ENCODE measurements around the gene LUC7L3.
A peak's percentile ranks its signal among the peaks of the same experiment; 100 is the strongest.

The LUC7L3 gene

DNA sequence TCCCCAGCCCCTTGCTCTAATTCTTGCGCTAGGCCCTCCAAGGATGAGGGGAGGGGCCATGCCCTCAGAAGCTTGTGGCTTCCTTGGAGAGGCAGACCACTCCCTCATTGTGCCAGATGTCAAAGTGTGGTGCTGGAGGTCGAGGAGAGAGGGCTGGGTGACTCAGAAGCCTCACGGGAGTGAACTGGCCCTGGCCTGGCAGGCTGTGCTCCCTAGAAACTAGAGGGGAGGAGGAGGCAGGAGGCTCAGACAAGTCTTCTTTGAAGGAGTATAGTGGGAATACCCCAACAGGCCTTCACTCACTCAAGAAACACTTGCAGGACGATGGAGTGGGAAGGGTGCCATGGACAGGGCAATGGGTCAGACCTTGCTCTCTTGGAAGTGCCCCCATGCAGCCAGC is 30.2 kb upstream of the LUC7L3 start:
- Mint-ChIP-seq H3K27ac (ENCODE audit: low read depth) (no peak overlapping the region), H3K4me1 (no peaks in the 10 kb centered on the region), H3K36me3 (ENCODE audit: insufficient read depth) (peaks cover 9% of the 10 kb centered on the region), H3K9me3 (no peaks in the 10 kb centered on the region), H3K27me3 (peaks cover 13% of the 10 kb centered on the region), H3K4me3 (no peak overlapping the region)
- ATAC-seq (replicated peaks; ENCODE audit: extremely low read depth, poor library complexity, severe bottlenecking), result no peak
- DNase-seq (ENCODE audit: low spot score in 2 of 2), result no peak

DNA sequence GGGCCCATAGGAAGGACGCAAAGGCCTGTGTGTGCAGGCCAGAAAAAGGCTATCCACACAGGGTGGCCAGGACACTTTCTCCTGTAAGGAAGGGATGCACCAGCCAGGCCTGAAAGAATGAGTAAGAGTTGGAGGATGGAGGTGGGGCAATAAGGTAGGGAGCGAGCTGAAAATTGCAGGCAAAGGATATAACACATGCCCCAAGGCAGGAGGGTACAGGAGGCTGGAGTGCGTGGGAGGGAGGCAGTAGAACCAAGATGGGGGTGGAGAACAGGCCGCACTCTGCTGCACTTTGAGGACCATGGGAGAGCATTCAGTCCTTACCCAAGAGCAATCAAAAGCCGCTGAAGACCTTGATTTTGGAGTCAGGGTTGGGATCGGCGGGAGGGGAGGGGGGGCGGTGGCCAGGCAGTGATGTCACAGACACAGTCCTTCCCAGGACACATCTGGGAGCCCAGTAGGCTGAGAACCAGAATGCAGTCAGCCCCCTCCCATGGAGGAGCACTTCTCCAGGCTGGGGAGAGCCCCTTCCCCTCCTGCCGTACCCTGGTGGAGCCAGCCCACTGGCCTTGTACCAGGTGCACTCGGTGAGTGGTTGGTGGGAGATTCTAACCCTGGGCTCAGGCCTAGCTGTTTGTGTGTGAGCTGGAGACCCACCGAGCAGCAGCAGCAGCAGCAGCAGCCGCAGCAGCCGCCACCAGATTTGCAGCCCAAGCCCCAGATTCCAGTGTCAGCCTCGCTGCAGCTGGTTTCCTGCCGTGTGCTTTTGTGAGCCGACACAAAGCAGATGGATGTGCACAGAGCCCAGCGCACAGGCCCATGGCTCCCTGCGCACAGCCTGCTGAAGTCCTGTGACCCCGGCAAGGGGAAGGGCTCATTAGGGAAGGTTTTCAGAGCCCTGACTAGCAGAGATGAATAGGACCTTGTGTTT is 29.2 kb upstream of the LUC7L3 start:
- H3K27ac Mint-ChIP-seq (ENCODE audit: low read depth), result no peak overlapping the region
- no peak for ATAC-seq (replicated peaks; ENCODE audit: extremely low read depth, poor library complexity, severe bottlenecking)
- H3K27me3 Mint-ChIP-seq, result peaks cover 13% of the 10 kb centered on the region
- no peak overlapping the region for H3K4me3 Mint-ChIP-seq
- no peak for DNase-seq (ENCODE audit: low spot score in 2 of 2)
- H3K4me1 Mint-ChIP-seq, result peaks cover 2% of the 10 kb centered on the region
- H3K36me3 Mint-ChIP-seq (ENCODE audit: insufficient read depth), result peaks cover 12% of the 10 kb centered on the region
- no peaks in the 10 kb centered on the region for H3K9me3 Mint-ChIP-seq

DNA sequence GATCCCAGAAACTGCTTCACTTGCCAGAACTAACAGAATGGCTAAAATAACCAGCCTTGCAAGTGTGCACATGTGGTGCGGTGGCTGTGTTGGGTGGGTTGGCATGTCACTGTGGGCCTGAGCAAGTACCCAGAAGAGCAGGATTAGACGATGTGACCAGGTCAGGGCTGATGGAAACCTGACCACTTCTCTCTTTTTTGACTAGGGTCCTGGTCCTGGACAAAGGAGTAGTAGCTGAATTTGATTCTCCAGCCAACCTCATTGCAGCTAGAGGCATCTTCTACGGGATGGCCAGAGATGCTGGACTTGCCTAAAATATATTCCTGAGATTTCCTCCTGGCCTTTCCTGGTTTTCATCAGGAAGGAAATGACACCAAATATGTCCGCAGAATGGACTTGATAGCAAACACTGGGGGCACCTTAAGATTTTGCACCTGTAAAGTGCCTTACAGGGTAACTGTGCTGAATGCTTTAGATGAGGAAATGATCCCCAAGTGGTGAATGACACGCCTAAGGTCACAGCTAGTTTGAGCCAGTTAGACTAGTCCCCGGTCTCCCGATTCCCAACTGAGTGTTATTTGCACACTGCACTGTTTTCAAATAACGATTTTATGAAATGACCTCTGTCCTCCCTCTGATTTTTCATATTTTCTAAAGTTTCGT is 28.4 kb upstream of the LUC7L3 start:
- Mint-ChIP-seq H3K4me1 (peaks cover 6% of the 10 kb centered on the region), H3K36me3 (ENCODE audit: insufficient read depth) (peaks cover 18% of the 10 kb centered on the region), H3K27me3 (peaks cover 10% of the 10 kb centered on the region), H3K4me3 (no peak overlapping the region), H3K27ac (ENCODE audit: low read depth) (no peak overlapping the region), H3K9me3 (no peaks in the 10 kb centered on the region)
- no peak for ATAC-seq (replicated peaks; ENCODE audit: extremely low read depth, poor library complexity, severe bottlenecking)
- no peak for DNase-seq (ENCODE audit: low spot score in 2 of 2)

DNA sequence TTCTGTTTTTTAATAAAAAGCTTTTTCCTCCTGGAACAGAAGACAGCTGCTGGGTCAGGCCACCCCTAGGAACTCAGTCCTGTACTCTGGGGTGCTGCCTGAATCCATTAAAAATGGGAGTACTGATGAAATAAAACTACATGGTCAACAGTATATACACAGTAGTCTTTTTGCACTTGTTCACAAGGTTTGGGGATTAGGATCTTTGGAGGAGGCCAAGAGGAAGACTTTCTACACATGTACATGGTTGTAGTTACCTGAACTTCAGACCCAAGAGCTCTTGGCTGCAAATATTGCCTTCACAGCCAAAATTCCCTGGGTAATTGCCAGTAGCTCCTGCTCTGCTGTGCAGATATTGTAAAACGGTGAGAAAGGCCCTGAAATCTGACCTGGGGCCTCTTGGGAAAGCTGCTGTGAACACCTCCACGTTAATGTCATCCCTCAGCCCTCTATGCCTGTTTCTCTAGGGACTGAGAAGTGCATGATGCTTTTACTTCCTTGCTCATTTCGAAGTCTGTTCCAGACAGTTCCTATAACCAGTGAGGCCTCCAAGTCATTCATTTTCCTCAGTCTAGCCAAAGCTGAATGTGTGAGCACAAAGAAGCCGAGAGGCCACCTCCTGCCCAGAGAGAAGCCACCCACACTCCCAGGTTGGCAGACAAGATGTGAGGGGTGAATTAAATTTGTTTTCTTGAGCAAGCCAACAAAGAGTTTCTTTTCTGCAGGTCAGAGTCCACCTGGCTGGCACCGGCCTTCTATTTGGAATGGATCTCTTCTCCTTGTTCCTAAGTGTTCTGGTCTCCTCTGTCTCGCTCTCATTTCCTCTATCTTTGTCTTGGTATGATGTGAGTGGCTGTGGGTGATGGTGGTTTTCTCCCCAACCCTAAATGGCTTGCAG is 27.6 kb upstream of the LUC7L3 start:
- peaks cover 25% of the 10 kb centered on the region for H3K36me3 Mint-ChIP-seq (ENCODE audit: insufficient read depth)
- H3K9me3 Mint-ChIP-seq, result no peaks in the 10 kb centered on the region
- no peak for ATAC-seq (replicated peaks; ENCODE audit: extremely low read depth, poor library complexity, severe bottlenecking)
- DNase-seq (ENCODE audit: low spot score in 2 of 2), result no peak
- H3K27ac Mint-ChIP-seq (ENCODE audit: low read depth), result no peak overlapping the region
- peaks cover 2% of the 10 kb centered on the region for H3K27me3 Mint-ChIP-seq
- no peak overlapping the region for H3K4me3 Mint-ChIP-seq
- H3K4me1 Mint-ChIP-seq, result peaks cover 6% of the 10 kb centered on the region

DNA sequence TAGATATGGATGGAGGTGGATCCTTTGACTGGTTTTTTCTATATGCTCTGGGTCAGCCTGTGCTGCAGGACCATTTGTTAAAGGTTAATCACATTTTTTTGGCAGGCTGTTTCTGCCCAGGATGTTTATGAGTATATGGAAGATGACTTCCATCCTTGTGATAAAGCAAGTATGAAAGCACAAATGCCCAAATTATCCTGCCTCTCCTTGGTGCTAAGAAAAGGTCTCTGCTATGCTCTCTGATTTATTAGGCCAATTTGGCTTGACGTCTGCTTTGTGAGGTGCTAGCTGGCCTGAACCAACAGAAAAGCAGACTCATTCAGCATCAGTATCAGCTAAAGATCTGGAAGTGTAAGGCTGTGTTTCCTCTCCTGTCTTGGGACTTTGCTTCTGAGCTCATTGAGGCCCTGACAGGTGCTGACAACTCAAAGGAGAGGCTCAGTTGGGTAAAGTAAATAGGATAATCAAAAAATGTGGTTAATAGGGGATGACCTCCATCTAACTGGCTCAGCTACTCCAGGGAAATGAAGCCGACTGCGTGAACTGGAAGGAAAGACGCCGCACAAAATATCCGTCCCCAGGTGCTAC is 26.9 kb upstream of the LUC7L3 start:
- H3K4me1 Mint-ChIP-seq, result peaks cover 6% of the 10 kb centered on the region
- no peaks in the 10 kb centered on the region for H3K9me3 Mint-ChIP-seq
- H3K27me3 Mint-ChIP-seq, result no peaks in the 10 kb centered on the region
- no peak for ATAC-seq (replicated peaks; ENCODE audit: extremely low read depth, poor library complexity, severe bottlenecking)
- DNase-seq (ENCODE audit: low spot score in 2 of 2), result no peak
- peaks cover 33% of the 10 kb centered on the region for H3K36me3 Mint-ChIP-seq (ENCODE audit: insufficient read depth)
- H3K4me3 Mint-ChIP-seq, result no peak overlapping the region
- H3K27ac Mint-ChIP-seq (ENCODE audit: low read depth), result no peak overlapping the region

DNA sequence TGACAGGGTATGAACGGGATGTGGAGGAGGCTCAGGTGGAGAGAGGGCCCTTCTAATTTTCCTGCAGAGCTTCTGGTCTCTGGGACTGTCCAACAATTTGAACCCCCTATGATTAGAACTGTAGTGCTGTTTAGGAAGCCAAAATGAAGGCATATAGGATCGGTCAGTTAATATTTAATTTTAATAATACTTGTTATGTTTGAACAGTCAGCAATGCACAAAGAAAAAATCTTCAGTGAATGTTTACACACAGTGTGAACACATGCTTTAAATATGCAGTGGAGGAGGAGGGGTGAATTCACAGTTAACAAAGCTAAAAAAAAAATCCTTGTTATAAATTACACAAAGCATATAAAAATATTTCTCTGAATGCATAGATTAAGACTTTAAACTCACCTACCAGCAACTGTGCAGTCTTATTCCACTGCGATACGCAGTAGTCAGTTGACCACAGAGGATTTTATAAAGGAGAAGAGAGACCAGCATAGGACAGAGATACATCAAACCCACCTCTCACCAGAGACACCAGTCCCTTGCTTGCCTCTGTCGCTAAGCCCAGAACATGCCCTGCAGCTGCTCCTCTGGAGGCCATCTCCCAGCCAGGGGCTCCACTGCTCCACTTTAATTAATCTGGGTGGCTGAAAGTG is 26.2 kb upstream of the LUC7L3 start:
- H3K4me1 Mint-ChIP-seq, result peaks cover 8% of the 10 kb centered on the region

DNA sequence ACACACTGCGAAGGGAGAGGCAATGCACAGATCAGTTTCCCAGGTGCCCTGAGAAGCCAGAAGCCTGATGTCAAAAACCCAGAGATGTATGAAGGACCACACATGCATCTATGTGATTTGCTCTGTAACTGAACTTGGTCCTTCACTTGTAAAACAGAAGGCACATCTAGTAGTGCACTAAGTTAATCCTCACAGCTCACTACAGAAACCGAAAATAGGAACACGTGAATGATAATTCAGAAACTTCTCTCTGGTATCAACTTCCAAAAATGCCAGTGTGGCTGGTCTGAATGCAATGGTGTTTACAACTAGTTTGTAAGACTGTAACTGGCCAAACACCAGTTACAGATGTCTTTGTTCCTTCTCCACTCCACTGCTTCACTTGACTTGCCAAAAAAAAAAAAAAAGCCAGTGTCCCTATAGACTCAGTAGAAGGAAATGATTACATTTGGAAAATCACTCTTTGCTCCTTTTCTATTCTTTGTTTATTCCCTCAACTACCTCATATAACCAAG is 23.0 kb upstream of the LUC7L3 start:
- Mint-ChIP-seq H3K36me3 (ENCODE audit: insufficient read depth) (peaks cover 62% of the 10 kb centered on the region), H3K4me1 (peaks cover 18% of the 10 kb centered on the region), H3K27ac (ENCODE audit: low read depth) (no peak overlapping the region), H3K9me3 (no peaks in the 10 kb centered on the region), H3K27me3 (no peaks in the 10 kb centered on the region), H3K4me3 (no peak overlapping the region)
- ATAC-seq (replicated peaks; ENCODE audit: extremely low read depth, poor library complexity, severe bottlenecking) (no peak), DNase-seq (ENCODE audit: low spot score in 2 of 2) (no peak)

More for the DNA sequence above, 26.2 kb upstream of the LUC7L3 start:
- no peak overlapping the region for H3K4me3 Mint-ChIP-seq
- no peaks in the 10 kb centered on the region for H3K9me3 Mint-ChIP-seq
- no peaks in the 10 kb centered on the region for H3K27me3 Mint-ChIP-seq
- H3K27ac Mint-ChIP-seq (ENCODE audit: low read depth), result no peak overlapping the region
- ATAC-seq (replicated peaks; ENCODE audit: extremely low read depth, poor library complexity, severe bottlenecking) (no peak), DNase-seq (ENCODE audit: low spot score in 2 of 2) (no peak)
- peaks cover 38% of the 10 kb centered on the region for H3K36me3 Mint-ChIP-seq (ENCODE audit: insufficient read depth)

DNA sequence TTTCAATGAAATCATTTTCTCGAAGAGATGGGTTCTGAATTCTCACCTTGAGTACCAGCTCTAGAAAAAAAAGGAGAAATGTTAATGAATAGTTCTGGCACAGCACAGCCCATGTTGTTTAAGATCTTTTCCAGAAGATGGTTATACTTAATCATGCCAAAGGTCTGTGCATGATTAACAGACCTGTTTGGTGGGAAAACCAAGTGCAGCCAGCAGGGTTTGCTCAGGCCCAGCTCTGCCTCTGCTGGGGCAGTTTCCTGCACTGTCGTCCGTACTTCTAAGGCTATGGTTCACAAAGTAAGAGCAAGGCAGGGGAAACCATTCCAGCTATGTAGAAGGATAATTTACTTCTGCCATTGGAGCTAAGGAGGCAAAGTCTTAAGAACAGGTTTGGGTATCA is 22.3 kb upstream of the LUC7L3 start:
- H3K27ac Mint-ChIP-seq (ENCODE audit: low read depth), result no peak overlapping the region
- H3K4me3 Mint-ChIP-seq, result no peak overlapping the region
- peaks cover 23% of the 10 kb centered on the region for H3K4me1 Mint-ChIP-seq
- no peaks in the 10 kb centered on the region for H3K9me3 Mint-ChIP-seq
- H3K36me3 Mint-ChIP-seq (ENCODE audit: insufficient read depth), result peaks cover 59% of the 10 kb centered on the region
- ATAC-seq (replicated peaks; ENCODE audit: extremely low read depth, poor library complexity, severe bottlenecking), result no peak
- DNase-seq (ENCODE audit: low spot score in 2 of 2), result no peak
- H3K27me3 Mint-ChIP-seq, result no peaks in the 10 kb centered on the region

DNA sequence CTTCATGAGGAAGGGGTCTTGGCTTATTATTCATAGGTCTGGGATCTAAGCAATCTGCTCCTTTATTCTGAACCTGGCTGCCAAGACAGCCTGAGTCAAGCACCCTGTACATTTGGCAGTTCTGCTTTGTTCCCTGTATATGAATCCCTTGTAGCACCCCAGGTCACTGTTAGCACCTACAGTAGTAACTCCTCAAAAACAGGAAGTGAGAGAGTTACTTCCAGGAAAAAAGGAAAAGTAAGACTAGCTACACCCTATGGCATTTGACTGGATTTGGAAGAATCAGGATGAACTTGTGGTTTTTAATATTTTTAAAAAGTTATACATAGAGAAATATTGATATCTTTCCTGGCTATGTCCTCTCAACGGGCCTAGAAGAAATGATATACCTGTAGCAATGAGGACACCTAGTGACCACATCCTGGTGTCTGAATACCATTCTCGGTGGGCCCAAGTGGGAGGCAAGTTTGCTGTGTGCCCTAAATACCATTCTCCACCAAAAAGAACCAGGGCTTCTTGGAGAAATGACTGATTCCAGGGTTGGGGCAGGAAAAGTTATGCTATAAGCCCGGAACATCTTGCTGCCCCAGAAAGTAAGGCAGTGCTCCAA is 21.6 kb upstream of the LUC7L3 start:
- no peaks in the 10 kb centered on the region for H3K9me3 Mint-ChIP-seq
- H3K27me3 Mint-ChIP-seq, result no peaks in the 10 kb centered on the region
- DNase-seq (ENCODE audit: low spot score in 2 of 2) (no peak), ATAC-seq (replicated peaks; ENCODE audit: extremely low read depth, poor library complexity, severe bottlenecking) (no peak)
- peaks cover 57% of the 10 kb centered on the region for H3K36me3 Mint-ChIP-seq (ENCODE audit: insufficient read depth)
- H3K27ac Mint-ChIP-seq (ENCODE audit: low read depth), result peak overlapping the region; percentile 22
- peaks cover 27% of the 10 kb centered on the region for H3K4me1 Mint-ChIP-seq
- H3K4me3 Mint-ChIP-seq, result no peak overlapping the region

DNA sequence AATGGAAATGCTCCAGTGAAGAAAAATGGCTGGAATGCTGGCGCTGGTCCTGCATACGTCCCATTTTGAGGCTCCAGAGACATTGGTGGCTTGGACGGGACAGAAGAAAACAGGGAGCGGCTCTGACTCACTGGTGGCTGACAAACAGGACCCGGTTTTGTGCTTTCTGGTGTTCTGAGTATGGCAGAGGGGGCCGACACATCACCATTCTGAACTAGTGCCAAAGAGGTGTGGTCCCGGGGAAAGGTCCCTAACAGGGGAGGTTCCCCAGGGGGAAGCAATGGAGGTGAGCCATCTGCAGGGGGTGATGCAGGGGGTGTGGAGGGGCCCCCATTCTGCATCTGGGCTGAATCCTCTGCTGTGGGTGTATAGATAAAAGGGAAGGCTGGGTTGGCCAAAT is 20.0 kb upstream of the LUC7L3 start:
- ATAC-seq (replicated peaks; ENCODE audit: extremely low read depth, poor library complexity, severe bottlenecking), result no peak
- Mint-ChIP-seq H3K36me3 (ENCODE audit: insufficient read depth) (peaks cover 57% of the 10 kb centered on the region), H3K4me3 (no peak overlapping the region), H3K9me3 (no peaks in the 10 kb centered on the region), H3K27me3 (no peaks in the 10 kb centered on the region), H3K27ac (ENCODE audit: low read depth) (no peak overlapping the region), H3K4me1 (peaks cover 37% of the 10 kb centered on the region)
- DNase-seq (ENCODE audit: low spot score in 2 of 2), result no peak

DNA sequence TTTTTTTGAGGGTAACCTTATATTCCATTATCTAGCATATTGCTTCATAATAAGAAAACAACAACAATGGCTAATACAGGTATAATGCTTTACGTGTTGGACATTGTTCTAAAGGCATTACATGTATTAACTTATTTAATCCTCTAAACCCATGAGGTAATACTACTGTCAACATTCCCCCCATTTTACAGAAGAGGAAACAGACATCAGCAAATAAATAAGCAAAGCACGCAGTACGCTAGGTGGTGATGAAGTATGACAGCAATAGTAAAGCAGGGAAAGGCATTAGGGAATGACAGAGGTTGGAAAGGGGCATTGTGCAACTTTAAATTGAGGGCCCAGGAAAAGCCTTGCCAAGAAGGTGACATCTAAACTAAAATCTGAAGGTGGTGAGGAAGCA is 16.2 kb upstream of the LUC7L3 start:
- H3K36me3 Mint-ChIP-seq (ENCODE audit: insufficient read depth), result peaks cover 37% of the 10 kb centered on the region
- ATAC-seq (replicated peaks; ENCODE audit: extremely low read depth, poor library complexity, severe bottlenecking) (no peak), DNase-seq (ENCODE audit: low spot score in 2 of 2) (no peak)
- no peak overlapping the region for H3K27ac Mint-ChIP-seq (ENCODE audit: low read depth)
- peaks cover 43% of the 10 kb centered on the region for H3K4me1 Mint-ChIP-seq
- H3K4me3 Mint-ChIP-seq, result no peak overlapping the region
- H3K27me3 Mint-ChIP-seq, result no peaks in the 10 kb centered on the region
- H3K9me3 Mint-ChIP-seq, result no peaks in the 10 kb centered on the region
